HFF-Myc (cell line): Measurements from ENCODE around the gene CHKB.
A peak's percentile ranks its signal among the peaks of the same experiment; 100 is the strongest.

Experiments
- DNase-seq: peaks from one replicate; pipeline ENCODE4 v3.0.0-alpha.2; 2011; ENCODE audit warnings: low read depth; ENCODE audit errors: extremely low read depth
- H3K4me3 ChIP-seq: replicated peaks from 2 replicates; pipeline ENCODE4 v1.5.1; 2011; ENCODE audit warnings: low read depth, mild to moderate bottlenecking, control low read depth, low read length
- TF ChIP-seq, protein P1 (sequence below): IDR thresholded peaks from 2 replicates; pipeline ENCODE4 v1.5.1; 2012; ENCODE audit warnings: mild to moderate bottlenecking, low read depth, low read length, control low read depth; ENCODE audit errors: missing control alignments

CHKB gene

DNA sequence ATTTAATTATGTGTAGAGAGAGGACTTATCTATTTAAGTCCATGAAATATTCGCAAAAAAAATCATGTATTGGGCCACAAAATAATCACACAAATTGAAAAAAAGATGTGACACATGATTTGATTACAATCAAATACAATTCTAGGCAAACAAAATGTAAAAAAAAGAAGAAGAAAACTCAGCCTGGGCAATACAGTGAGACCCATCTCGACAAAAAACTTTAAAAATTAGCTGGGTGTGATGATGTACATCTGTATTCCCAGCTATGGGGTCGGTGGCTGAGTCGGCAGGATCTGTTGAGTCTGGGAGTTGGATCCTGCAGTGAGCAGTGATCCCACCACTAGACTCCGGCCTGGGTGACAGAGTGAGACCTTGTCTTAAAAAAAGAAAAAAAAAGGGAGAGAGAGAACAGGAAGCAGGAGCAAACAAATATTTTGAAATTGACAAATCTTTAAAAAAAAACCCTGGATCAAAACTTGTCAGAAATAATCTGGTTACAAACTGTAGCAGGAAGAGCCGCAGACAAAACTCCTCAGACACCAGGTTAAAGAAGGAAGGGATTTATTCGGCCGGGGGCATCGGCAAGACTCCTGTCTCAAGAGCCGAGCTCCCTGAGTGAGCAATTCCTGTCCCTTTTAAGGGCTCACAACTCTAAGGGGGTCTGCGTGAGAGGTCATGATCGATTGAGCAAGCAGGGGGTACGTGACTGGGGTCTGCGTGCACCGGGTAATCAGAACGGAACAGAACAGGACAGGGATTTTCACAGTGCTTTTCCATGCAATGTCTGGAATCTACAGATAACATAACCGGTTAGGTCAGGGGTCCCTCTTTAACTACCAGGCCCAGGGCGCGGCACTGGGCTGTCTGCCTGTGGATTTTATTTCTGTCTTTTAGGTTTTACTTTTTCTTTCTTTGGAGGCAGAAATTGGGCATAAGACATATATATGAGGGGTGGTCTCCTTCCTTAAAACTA is 49.5 kb downstream of the CHKB start:
- TF ChIP-seq, protein P1, sequence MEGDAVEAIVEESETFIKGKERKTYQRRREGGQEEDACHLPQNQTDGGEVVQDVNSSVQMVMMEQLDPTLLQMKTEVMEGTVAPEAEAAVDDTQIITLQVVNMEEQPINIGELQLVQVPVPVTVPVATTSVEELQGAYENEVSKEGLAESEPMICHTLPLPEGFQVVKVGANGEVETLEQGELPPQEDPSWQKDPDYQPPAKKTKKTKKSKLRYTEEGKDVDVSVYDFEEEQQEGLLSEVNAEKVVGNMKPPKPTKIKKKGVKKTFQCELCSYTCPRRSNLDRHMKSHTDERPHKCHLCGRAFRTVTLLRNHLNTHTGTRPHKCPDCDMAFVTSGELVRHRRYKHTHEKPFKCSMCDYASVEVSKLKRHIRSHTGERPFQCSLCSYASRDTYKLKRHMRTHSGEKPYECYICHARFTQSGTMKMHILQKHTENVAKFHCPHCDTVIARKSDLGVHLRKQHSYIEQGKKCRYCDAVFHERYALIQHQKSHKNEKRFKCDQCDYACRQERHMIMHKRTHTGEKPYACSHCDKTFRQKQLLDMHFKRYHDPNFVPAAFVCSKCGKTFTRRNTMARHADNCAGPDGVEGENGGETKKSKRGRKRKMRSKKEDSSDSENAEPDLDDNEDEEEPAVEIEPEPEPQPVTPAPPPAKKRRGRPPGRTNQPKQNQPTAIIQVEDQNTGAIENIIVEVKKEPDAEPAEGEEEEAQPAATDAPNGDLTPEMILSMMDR, result no peak
- no peak for DNase-seq
- H3K4me3 ChIP-seq, result no peak overlapping the region

DNA sequence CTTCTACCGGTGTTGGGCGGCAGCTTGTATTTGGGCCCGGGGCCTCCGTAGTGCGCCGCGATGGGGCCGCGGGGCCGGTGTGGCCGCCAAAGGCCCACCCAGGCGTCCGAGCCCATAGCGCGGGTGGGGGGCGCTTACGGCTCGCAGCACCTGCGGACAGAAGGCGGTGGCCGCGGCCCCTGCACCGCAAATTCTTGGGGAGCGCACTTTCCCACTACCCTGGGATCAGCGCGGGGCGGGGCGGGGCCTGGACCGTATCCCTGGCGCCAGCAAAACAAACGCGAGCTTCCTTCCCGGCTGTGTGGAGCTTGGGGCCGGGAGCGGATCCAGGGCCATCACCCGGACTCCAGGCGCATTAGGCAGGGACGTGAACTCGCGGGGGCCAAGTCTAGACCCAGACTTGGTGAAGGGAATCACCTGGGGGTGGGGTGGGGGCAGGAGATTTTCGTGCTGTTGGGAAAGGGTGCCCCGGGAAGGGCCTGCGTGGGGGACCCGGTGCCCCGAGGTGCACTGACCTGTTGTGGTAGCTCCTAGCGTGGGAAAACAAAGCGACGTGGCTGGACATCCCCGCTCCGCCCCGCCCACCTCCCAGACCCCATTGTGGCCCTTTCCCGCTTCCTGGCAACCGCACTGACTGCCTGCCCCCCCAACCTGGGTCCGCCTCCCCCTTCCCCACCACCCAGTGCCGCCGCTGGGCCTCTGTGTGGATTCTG is 50.5 kb downstream of the CHKB start:
- no peak for DNase-seq
- peak overlapping the region; percentile 43 for H3K4me3 ChIP-seq
- TF ChIP-seq, protein P1, result no peak

DNA sequence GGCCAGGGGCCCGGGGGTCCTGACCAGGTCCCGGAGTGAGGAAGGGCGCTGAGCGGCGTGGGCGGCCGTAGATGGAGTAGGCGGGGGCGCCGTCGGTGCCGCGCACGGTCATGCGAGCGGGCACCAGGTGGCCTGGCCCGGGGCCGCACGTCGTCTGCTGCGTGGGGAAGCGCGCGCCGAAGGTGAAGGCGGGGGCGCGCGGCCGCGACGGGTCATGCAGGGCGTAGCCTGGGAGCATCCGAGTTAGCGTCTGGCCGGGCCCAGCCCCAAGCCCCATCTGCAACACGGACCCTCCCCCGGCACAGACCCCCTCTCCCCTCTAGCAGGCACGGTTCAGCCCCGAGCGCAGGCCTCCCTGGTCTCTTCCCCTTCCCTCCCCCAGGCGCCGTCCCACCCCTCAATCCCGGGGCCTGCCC is 51.1 kb downstream of the CHKB start:
- TF ChIP-seq, protein P1, result no peak
- DNase-seq, result no peak
- H3K4me3 ChIP-seq, result peak overlapping the region; percentile 43

DNA sequence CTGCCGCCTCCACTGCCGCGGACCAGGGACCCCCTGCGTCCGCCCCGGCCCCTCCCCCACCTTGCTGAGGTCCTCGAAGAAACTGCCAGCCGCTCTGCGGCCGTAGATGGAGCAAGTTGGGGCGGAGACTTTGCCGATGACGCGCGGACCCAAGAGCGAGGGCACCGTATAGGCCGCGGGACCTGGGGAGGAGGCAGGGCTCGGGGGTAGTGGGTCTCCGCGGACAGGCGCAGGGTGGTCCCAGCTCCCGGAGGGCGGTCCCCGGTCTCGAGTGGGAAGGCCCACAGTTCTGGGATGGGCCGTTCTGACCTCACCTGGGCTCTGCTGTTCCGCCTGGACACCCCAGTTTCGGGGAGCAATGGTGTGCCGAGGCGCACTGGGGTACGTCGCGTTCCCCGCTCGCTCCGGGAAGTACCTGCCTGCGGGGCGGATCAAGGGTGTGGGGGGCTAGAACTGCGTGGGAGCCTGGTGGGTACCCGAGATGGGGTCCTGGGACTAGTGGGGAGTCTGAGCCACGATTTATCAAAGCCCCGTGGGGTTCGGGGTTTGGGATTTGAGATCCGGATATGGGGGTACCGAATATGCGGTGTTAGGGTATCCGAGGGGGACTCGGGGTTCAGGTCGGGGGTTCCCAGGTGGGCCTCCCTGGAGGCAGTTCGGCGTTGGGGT is 51.6 kb downstream of the CHKB start:
- no peak for DNase-seq
- TF ChIP-seq, protein P1, result no peak
- peak overlapping the region; percentile 43 for H3K4me3 ChIP-seq

DNA sequence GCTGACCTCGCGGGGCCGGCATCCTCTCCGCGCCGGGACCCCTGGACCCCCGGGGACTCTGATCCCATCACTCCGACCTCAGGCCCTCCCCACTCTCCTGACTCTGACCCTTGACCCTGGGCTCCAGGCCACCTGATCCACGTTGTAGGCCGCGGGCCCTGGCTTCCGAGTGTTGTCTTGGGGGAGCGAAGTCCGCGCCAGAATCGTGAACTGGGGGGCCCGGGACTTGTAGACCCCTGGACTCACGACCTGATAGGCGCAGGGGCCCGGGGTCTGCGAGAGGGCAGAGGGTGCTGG is 52.1 kb downstream of the CHKB start:
- peak overlapping the region; percentile 43 for H3K4me3 ChIP-seq
- TF ChIP-seq, protein P1, result no peak
- DNase-seq, result no peak

DNA sequence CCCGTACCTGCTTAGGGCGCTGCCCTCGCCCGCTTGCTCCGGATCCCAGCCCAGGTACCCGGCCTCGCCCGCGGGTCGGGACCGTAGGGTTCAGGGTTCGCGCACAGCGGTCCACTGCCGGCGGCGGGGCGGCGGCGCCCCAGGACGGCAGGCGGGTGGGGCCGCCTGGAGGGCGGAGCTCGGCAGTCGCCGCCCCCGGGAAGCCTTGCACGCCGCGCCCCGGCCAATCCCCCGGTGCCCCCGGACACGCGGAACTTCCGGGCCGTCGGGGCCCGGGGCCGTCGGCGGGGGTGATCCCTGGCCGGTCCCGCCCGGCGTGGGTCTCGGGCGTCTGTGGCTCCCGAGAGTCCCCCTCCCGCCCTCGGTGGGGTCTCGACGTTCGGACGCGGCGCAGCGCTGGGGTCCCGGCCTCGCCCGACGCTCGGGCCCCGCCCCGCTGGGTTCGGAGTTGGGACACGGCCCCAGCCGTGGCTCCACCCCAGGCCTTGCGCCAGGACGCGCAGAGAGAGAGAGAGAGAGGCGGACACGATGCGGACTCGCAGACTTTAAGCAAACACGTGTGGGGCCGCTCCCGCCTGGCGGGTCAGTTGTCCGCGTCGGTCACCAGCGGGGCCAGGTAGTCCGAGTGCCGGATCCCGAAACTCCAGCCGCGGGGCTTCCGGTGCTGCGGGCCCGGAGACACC is 52.6 kb downstream of the CHKB start, which contains the start of gene TYMP:
Gene TYMP (minus strand): TSS at position 116 of the 683 bp plus-strand sequence. CDS start 303 bp downstream, outside the sequence.
- H3K4me3 ChIP-seq, result peak within 1 kb of the TSS; percentile 43
- TF ChIP-seq, protein P1, result no peak
- DNase-seq, result no peak
